Measurements from ENCODE around the gene RCAN2. TPM values are rescaled to one million over a fixed set of nuclear protein-coding genes. Genes with fewer than 3 reads are reported as not detected.

Gene RCAN2
- total RNA-seq, 2 experiments from 2014 or later, result not detected

- Histone ChIP-seq H3K4me1 (ENCODE audit: insufficient read depth, low read length, poor library complexity, severe bottlenecking) (no peaks in the 10 kb centered on the region), H3K36me3 (ENCODE audit: insufficient read depth, low read length) (no peaks in the 10 kb centered on the region), H3K4me3 (ENCODE audit: low read depth, low read length, poor library complexity, severe bottlenecking) (no peak overlapping the region), H4K20me1 (ENCODE audit: insufficient read depth, low read length) (no peaks in the 10 kb centered on the region), H3K9me3 (ENCODE audit: low read length) (no peaks in the 10 kb centered on the region), H3K4me2 (ENCODE audit: low read length) (no peak overlapping the region), H3K79me2 (ENCODE audit: insufficient read depth, low read depth, low read length) (no peaks in the 10 kb centered on the region), H3K27ac (ENCODE audit: low read depth, low read length, poor library complexity, severe bottlenecking) (no peak overlapping the region), H3K9me2 (ENCODE audit: insufficient read depth, low read length) (no peaks in the 10 kb centered on the region), H2AFZ (ENCODE audit: low read length) (no peak overlapping the region)
- TF ChIP-seq, protein P1, sequence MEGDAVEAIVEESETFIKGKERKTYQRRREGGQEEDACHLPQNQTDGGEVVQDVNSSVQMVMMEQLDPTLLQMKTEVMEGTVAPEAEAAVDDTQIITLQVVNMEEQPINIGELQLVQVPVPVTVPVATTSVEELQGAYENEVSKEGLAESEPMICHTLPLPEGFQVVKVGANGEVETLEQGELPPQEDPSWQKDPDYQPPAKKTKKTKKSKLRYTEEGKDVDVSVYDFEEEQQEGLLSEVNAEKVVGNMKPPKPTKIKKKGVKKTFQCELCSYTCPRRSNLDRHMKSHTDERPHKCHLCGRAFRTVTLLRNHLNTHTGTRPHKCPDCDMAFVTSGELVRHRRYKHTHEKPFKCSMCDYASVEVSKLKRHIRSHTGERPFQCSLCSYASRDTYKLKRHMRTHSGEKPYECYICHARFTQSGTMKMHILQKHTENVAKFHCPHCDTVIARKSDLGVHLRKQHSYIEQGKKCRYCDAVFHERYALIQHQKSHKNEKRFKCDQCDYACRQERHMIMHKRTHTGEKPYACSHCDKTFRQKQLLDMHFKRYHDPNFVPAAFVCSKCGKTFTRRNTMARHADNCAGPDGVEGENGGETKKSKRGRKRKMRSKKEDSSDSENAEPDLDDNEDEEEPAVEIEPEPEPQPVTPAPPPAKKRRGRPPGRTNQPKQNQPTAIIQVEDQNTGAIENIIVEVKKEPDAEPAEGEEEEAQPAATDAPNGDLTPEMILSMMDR (conservative IDR thresholded peaks at IDR 0.05; ENCODE audit: low read length), result no peak
- TF ChIP-seq EZH2phosphoT487 (IDR thresholded peaks at IDR 0.05; ENCODE audit: borderline replicate concordance, low read depth, low read length), result no peak
- BruUV-seq (replicated peaks), result no TSS peak
- DNase-seq (ENCODE audit: low spot score), result no peak
- CTCF ChIA-PET (ENCODE audit: unreplicated experiment), result no interaction called here
- intact Hi-C loops (cut with micrococcal nuclease; ENCODE audit: unreplicated experiment), result no loop called here
- POLR2A ChIA-PET, result interaction anchor here (0.9 kb wide), 2 partner anchors 9 to 11 kb away, joined by 3 to 5 read pairs; no protein-coding TSS in a partner anchor
Observed at GRCh38 chr6:46501136-46502089, 10.2 kb upstream of the RCAN2 start.

DNA sequence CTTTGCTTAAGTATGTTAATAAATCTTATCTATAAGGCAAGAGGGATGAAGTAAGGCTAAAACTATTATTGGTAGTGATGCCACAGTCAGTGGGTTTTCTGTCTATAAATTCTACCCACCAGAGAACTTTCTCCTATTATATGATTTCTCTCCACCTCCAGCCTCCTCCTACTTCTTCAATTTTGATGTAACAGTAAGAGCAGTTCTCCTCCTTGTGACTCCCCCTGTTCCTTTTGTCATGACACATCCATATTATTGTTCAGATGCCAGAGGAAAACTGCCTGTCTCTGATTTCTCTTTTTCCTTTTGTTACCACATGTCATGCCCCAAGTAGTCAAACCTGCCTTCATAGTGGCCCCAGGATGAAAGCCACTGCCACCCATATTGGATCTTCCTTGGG, 9.1 kb upstream of the RCAN2 start:
- Histone ChIP-seq H3K4me2 (ENCODE audit: low read length) (no peak overlapping the region), H3K36me3 (ENCODE audit: insufficient read depth, low read length) (no peaks in the 10 kb centered on the region), H3K4me3 (ENCODE audit: low read depth, low read length, poor library complexity, severe bottlenecking) (no peak overlapping the region), H3K9me3 (ENCODE audit: low read length) (no peaks in the 10 kb centered on the region), H3K9me2 (ENCODE audit: insufficient read depth, low read length) (no peaks in the 10 kb centered on the region), H3K27ac (ENCODE audit: low read depth, low read length, poor library complexity, severe bottlenecking) (no peak overlapping the region), H2AFZ (ENCODE audit: low read length) (no peak overlapping the region), H4K20me1 (ENCODE audit: insufficient read depth, low read length) (no peaks in the 10 kb centered on the region), H3K4me1 (ENCODE audit: insufficient read depth, low read length, poor library complexity, severe bottlenecking) (no peaks in the 10 kb centered on the region), H3K79me2 (ENCODE audit: insufficient read depth, low read depth, low read length) (no peaks in the 10 kb centered on the region)
- ChIA-PET POLR2A (interaction anchor here (0.6 kb wide), 2 partner anchors 314 to 991 kb away, joined by 3 to 5 read pairs; no protein-coding TSS in a partner anchor), CTCF (ENCODE audit: unreplicated experiment) (no interaction called here)
- intact Hi-C loops (cut with micrococcal nuclease; ENCODE audit: unreplicated experiment), result no loop called here
- BruUV-seq (replicated peaks), result no TSS peak
- no peak for DNase-seq (ENCODE audit: low spot score)
- TF ChIP-seq, protein P1 (conservative IDR thresholded peaks at IDR 0.05; ENCODE audit: low read length), result no peak
- no peak for TF ChIP-seq EZH2phosphoT487 (IDR thresholded peaks at IDR 0.05; ENCODE audit: borderline replicate concordance, low read depth, low read length)

All from OCI-LY7 (cell line).